ENCODE measurements around the gene SMNDC1. TPM values are rescaled to one million over a fixed set of nuclear protein-coding genes. Genes with fewer than 3 reads are reported as not detected.

SMNDC1 gene
- total and polyA plus RNA-seq, 5 donors, result 10.1 to 24.3 (median 22.4) TPM

DNA sequence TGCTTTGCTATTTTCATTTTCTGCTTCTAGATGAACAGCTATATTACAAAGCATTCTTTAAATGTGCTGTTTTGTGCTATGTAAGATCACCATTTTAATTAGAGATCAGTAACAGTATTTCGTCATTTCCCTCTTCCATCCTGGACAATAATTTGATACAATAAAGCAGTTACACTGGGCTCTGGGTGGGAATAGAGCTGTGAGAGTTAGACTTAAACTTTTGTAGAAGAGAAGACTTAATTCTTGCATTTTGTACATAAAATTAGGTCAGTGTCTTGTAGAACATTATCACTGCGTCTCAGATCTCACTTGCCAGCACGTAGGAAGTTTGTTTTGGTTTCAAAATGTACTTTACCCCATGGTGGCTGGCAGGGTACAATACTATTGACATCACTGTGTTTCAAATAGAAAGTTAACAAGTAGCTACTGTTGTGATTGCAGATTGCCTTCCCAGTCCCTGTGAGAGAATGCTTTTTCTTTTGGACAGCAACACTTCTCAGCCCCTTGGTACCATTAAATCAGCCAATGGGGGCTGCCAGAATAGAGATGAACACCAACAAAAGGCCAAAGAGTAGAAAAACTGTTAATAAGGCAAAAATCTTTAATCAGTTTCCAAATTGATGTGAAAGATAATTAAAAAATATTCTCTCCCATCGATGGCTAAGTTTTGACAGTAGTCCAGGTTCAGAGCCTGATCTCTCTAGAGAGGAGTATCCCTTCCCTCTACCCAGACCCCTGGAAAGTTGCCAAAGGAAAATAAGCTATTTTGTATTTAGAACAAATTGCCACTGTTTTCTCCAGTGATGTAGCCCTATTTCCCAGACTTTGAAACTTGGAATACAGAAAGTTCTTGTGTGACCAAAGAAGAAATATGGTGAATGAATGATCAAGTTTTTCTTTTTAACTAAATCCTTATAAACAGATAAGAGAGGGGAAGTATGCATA is 35.1 kb downstream of the SMNDC1 start:
- H3K27me3 ChIP-seq (ENCODE audit: control insufficient read depth, insufficient read depth), result no peaks in the 10 kb centered on the region
- ATAC-seq (peak; percentile 87 to 89), DNase-seq (no peak)
- H3K4me3 ChIP-seq (ENCODE audit: low read length), result peak overlapping the region; percentile 40
- WGBS, result 4% methylated on average over 4 of the region's 4 CpGs
- H3K4me1 ChIP-seq (ENCODE audit: control insufficient read depth, insufficient read depth, low read length), result peaks cover 7% of the 10 kb centered on the region
- intact Hi-C loops (cut with DNase I), result loop anchor here (5.0 to 10.0 kb wide), 5 partner anchors 42 to 385 kb away; partner anchors contain the start of gene MXI1 (in 2 of the 4)
- peak overlapping the region; percentile 55 for H3K27ac ChIP-seq (ENCODE audit: low read length)
- H3K9me3 ChIP-seq (ENCODE audit: control insufficient read depth, low read length), result no peaks in the 10 kb centered on the region

DNA sequence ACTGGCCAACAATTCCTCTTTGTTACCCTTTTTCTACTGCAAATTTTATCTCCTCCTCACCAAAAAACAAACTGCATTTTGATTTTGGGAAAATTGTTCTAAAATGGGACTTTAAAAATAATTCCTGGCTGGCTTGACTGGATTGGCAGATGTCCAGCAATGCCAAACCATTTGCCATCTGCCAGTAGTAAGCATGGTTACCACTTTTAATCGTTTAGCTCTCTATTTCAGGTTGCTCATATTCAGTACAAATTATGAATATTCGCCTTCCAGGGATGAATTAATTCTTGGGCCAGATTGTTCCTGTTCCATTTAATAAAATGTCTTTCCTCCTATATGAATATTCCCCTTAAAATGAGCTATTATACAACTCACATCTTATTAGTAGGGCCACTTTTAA is 35.7 kb downstream of the SMNDC1 start:
- intact Hi-C loops (cut with DNase I), result no loop called here
- no peaks in the 10 kb centered on the region for H3K27me3 ChIP-seq (ENCODE audit: control insufficient read depth, insufficient read depth)
- no peak for ATAC-seq
- WGBS, result 49% methylated on average over 2 of the region's 2 CpGs
- H3K4me3 ChIP-seq (ENCODE audit: low read length), result peak overlapping the region; percentile 40
- peaks cover 6% of the 10 kb centered on the region for H3K4me1 ChIP-seq (ENCODE audit: control insufficient read depth, insufficient read depth, low read length)
- no peaks in the 10 kb centered on the region for H3K9me3 ChIP-seq (ENCODE audit: control insufficient read depth, low read length)
- no peak for DNase-seq
- H3K27ac ChIP-seq (ENCODE audit: low read length), result peak overlapping the region; percentile 81

DNA sequence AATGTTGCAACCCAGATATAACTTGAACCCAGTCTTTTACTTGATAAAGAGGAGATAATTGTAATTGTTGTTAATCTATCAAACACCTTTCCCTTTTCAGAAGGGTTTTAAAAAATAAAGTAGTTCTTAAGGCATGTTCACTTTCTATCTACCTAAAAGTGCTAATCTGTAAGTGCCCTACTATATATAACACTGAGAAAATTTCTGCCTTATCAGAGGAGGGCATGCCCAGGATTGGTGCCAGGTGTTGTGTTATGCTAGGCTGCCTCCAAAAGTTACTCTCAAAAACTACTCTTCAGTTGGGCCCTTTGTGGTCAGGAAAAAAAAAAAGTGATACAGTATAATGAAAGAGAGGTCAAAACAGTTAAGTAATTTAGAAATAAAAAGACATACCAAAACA is 36.3 kb downstream of the SMNDC1 start:
- ATAC-seq (peak; percentile 58 to 69), DNase-seq (peak in 1 of 3 donors; percentile 56)
- intact Hi-C loops (cut with DNase I), result no loop called here
- Histone ChIP-seq H3K27ac (ENCODE audit: low read length) (peak overlapping the region; percentile 64), H3K27me3 (ENCODE audit: control insufficient read depth, insufficient read depth) (no peaks in the 10 kb centered on the region), H3K4me3 (ENCODE audit: low read length) (no peak overlapping the region), H3K9me3 (ENCODE audit: control insufficient read depth, low read length) (no peaks in the 10 kb centered on the region), H3K4me1 (ENCODE audit: control insufficient read depth, insufficient read depth, low read length) (peaks cover 2% of the 10 kb centered on the region)

DNA sequence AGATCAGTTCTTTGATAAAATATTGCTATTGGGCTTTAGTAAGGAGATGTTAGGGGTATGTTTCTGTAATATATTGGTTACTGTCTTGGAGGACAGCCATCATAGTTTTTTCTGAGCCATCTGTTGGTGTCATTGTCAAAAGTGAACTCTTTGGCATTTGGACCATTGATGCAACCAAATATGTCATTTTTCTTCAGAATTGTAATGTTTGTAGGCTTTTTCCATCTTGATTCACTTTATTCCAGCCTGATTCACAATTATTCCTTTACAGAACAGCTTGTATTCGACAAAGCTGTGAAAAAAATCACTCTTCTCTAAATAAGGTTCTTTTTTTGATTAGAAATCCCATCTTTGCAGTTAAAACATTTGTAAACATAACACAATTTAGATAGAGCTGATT is 37.4 kb downstream of the SMNDC1 start:
- DNase-seq (no peak), ATAC-seq (no peak)
- Histone ChIP-seq H3K9me3 (ENCODE audit: control insufficient read depth, low read length) (no peaks in the 10 kb centered on the region), H3K4me3 (ENCODE audit: low read length) (no peak overlapping the region), H3K4me1 (ENCODE audit: control insufficient read depth, insufficient read depth, low read length) (peaks cover 2% of the 10 kb centered on the region), H3K27me3 (ENCODE audit: control insufficient read depth, insufficient read depth) (no peaks in the 10 kb centered on the region), H3K27ac (ENCODE audit: low read length) (no peak overlapping the region)
- intact Hi-C loops (cut with DNase I), result no loop called here
- WGBS, result 91% methylated on average over 1 of the region's 1 CpG

DNA sequence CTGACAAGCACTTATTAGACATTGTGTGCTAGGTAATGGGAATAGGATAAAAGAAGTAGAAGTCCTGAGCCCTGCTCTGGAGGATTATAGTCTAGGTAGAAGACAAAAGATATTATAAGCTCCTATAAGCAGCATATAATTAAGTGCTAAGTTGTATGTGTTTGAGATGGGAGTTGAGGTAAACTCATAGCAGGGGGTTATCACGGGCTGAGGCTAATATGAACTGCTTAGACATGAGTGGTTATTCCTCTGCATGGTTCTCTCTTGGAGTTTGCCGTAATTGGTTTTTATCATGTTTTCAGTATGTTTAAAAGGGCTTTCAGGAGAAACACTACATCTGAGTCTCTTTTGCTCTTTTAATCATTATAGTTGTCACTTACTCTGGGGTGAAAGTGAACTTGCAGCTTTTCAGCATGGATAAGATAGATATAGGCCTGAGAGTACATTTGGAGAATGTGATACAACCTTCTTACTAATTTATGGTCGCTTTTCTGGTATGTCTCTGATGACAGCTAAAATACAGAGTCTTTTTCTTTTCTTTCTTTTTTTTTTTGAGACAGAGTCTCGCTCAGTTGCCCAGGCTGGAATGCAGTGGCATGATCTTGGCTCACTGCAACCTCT is 39.0 kb downstream of the SMNDC1 start:
- Histone ChIP-seq H3K27me3 (ENCODE audit: control insufficient read depth, insufficient read depth) (no peaks in the 10 kb centered on the region), H3K4me1 (ENCODE audit: control insufficient read depth, insufficient read depth, low read length) (no peaks in the 10 kb centered on the region), H3K27ac (ENCODE audit: low read length) (no peak overlapping the region), H3K4me3 (ENCODE audit: low read length) (no peak overlapping the region), H3K9me3 (ENCODE audit: control insufficient read depth, low read length) (no peaks in the 10 kb centered on the region)
- DNase-seq (no peak), ATAC-seq (no peak)
- intact Hi-C loops (cut with DNase I), result no loop called here
- WGBS, result 84% methylated on average over 4 of the region's 4 CpGs

DNA sequence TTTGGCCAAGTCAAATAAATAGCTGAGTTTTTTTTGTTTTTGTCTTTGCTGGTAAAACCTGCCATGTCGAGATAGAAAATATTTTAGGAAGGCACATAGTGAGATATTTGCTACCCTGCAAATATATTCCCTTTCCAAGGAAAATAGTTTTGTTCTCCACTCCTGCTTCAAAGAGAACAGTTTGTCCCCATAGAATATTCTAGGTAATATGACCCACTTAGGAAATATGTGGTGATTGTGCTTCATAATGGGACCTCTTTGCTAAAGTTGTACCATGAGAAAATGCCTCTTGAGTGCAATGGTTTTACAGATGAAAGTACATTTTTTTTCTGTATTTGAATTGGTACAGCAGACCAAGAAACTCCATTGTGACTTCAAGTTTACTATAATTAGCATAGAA is 41.6 kb downstream of the SMNDC1 start:
- Histone ChIP-seq H3K27me3 (ENCODE audit: control insufficient read depth, insufficient read depth) (no peaks in the 10 kb centered on the region), H3K27ac (ENCODE audit: low read length) (no peak overlapping the region), H3K4me1 (ENCODE audit: control insufficient read depth, insufficient read depth, low read length) (no peaks in the 10 kb centered on the region), H3K4me3 (ENCODE audit: low read length) (no peak overlapping the region), H3K9me3 (ENCODE audit: control insufficient read depth, low read length) (no peaks in the 10 kb centered on the region)
- intact Hi-C loops (cut with DNase I), result no loop called here
- WGBS, result 43% methylated on average over 1 of the region's 1 CpG
- DNase-seq (no peak), ATAC-seq (peak; percentile 68 to 71)

DNA sequence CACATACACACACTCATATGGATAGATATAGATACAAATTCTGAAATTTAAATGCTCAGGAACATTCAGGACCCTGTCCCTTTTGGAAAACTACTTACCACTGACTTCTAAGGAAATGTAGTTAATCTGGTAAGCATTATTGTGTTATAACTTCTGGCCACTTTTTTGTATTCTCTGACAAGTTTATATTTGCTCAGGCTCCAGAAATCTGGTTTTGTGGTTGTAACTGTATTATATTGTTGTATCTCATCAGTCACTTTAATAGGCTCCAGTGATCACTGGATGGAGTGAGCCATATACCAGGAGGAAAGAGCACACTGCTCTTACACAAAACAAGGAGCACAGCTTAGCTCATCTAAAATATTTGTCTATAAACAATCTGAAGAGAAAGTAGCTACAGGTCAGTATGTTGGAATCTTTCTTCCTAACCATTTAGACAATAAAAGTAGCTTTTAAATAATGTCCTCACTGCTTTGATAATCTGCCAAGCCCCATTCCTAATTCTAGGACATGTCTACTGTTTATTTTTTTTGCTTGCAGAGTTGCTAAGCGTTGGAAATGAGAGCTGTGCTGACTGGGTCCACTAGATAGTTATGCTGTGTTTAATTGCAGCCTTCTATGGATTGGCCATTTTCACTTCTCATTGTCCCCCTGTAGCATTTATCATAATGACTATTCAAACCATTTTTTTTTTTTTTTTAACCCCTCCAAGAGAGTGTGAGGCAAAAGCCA is 43.8 kb downstream of the SMNDC1 start:
- Histone ChIP-seq H3K4me3 (ENCODE audit: low read length) (no peak overlapping the region), H3K4me1 (ENCODE audit: control insufficient read depth, insufficient read depth, low read length) (peaks cover 1% of the 10 kb centered on the region), H3K27me3 (ENCODE audit: control insufficient read depth, insufficient read depth) (no peaks in the 10 kb centered on the region), H3K9me3 (ENCODE audit: control insufficient read depth, low read length) (no peaks in the 10 kb centered on the region), H3K27ac (ENCODE audit: low read length) (no peak overlapping the region)
- no peak for DNase-seq
- peak; percentile 54 to 76 for ATAC-seq
- WGBS, result 33% methylated on average over 1 of the region's 1 CpG
- intact Hi-C loops (cut with DNase I), result no loop called here

DNA sequence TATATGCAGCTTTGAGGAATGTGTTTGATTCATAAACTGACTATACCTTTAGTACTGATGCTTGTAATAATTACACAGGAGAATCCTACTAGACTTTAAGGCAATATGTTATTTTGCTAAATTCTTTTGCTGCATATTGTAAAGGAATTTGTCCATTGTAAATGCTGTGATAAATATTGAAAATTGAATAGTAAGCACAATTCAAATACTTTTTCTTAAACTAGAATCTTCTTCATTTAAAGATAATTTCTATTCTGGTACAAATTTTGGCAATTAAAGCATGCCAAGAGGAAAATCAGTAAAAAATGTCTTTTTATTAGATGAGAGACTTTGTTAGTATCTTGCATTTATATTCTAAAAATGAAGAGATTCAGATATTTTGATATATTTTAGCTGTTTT is 45.4 kb downstream of the SMNDC1 start:
- H3K9me3 ChIP-seq (ENCODE audit: control insufficient read depth, low read length), result no peaks in the 10 kb centered on the region
- no peak overlapping the region for H3K4me3 ChIP-seq (ENCODE audit: low read length)
- ATAC-seq (no peak), DNase-seq (no peak)
- no peak overlapping the region for H3K27ac ChIP-seq (ENCODE audit: low read length)
- intact Hi-C loops (cut with DNase I), result no loop called here
- H3K4me1 ChIP-seq (ENCODE audit: control insufficient read depth, insufficient read depth, low read length), result peaks cover 1% of the 10 kb centered on the region
- no peaks in the 10 kb centered on the region for H3K27me3 ChIP-seq (ENCODE audit: control insufficient read depth, insufficient read depth)

DNA sequence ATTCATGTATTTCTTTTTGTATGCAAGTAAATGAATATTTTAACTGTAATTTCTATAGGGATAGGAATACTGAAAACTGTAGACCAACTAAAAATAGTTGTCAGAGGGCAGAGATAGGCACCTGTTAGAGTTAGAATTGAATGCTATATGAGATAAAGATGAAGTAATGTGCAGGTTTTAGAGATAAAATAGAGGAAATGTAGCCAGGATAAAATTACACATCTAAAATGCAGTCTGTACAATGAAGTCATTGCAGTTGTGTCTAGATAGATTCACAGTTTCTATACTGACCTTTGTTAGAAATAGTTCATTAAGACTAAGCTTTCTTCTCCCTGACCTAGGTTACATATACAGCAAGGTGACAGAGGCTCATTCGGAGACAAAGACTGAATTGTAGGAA is 46.2 kb downstream of the SMNDC1 start:
- Histone ChIP-seq H3K4me3 (ENCODE audit: low read length) (no peak overlapping the region), H3K27me3 (ENCODE audit: control insufficient read depth, insufficient read depth) (no peaks in the 10 kb centered on the region), H3K4me1 (ENCODE audit: control insufficient read depth, insufficient read depth, low read length) (peaks cover 1% of the 10 kb centered on the region), H3K27ac (ENCODE audit: low read length) (no peak overlapping the region), H3K9me3 (ENCODE audit: control insufficient read depth, low read length) (no peaks in the 10 kb centered on the region)
- ATAC-seq (no peak), DNase-seq (no peak)
- intact Hi-C loops (cut with DNase I), result no loop called here
- 62% methylated on average over 1 of the region's 1 CpG for WGBS

DNA sequence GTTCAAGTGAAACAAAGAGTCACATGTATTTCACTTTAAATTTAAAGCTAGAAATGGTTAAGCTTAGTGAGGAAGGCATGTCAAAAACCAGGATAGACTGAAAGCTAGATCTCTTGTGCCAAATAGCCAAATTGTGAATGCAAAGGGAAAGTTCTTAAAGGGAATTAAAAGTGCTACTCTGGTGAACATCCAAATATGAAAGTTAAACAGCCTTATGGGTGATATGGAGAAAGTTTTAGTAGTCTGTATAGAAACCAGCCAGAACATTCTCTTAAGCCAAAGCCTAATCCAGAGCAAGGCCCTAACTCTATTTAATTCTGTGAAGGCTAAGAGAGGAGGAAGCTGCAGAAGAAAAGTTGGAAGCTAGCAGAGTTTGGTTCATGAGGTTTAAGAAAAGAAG is 50.3 kb downstream of the SMNDC1 start:
- H3K9me3 ChIP-seq (ENCODE audit: control insufficient read depth, low read length), result no peaks in the 10 kb centered on the region
- ATAC-seq (no peak), DNase-seq (no peak)
- H3K27me3 ChIP-seq (ENCODE audit: control insufficient read depth, insufficient read depth), result no peaks in the 10 kb centered on the region
- no peak overlapping the region for H3K4me3 ChIP-seq (ENCODE audit: low read length)
- intact Hi-C loops (cut with DNase I), result no loop called here
- no peak overlapping the region for H3K27ac ChIP-seq (ENCODE audit: low read length)
- H3K4me1 ChIP-seq (ENCODE audit: control insufficient read depth, insufficient read depth, low read length), result peaks cover 1% of the 10 kb centered on the region

DNA sequence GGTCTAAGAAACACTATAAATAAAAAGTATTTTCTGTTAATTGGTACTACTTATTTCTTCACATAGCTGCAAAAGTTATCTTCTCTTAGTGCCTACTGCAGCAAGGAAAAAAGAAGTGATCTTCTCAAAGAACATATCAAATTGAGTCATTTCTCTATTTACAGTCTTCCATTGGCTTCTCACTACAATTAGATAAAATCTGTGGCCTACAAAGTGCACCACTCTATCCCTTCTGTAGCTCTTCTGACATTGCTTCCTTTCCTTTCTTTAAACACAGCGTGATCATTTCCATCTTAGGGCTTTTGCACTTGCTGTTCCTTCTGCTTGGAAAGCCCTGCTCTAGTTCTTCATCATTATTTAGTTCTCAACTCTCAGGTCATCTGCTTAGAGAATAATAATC is 52.6 kb downstream of the SMNDC1 start:
- ATAC-seq, result no peak
- Histone ChIP-seq H3K4me3 (ENCODE audit: low read length) (no peak overlapping the region), H3K9me3 (ENCODE audit: control insufficient read depth, low read length) (no peaks in the 10 kb centered on the region), H3K4me1 (ENCODE audit: control insufficient read depth, insufficient read depth, low read length) (no peaks in the 10 kb centered on the region), H3K27ac (ENCODE audit: low read length) (no peak overlapping the region), H3K27me3 (ENCODE audit: control insufficient read depth, insufficient read depth) (no peaks in the 10 kb centered on the region)
- DNase-seq, result no peak
- intact Hi-C loops (cut with DNase I), result no loop called here
- WGBS, result 98% methylated on average over 1 of the region's 1 CpG
